DLD1 (cell line): ENCODE data around the gene SMARCD3.

ENCODE experiments used
- in situ Hi-C: cut with HindIII; loops from 2 replicates; pipeline ENCODE4 v1.10.0; 2017; ENCODE audit warnings: low sequenced_read_pairs

The SMARCD3 gene

DNA sequence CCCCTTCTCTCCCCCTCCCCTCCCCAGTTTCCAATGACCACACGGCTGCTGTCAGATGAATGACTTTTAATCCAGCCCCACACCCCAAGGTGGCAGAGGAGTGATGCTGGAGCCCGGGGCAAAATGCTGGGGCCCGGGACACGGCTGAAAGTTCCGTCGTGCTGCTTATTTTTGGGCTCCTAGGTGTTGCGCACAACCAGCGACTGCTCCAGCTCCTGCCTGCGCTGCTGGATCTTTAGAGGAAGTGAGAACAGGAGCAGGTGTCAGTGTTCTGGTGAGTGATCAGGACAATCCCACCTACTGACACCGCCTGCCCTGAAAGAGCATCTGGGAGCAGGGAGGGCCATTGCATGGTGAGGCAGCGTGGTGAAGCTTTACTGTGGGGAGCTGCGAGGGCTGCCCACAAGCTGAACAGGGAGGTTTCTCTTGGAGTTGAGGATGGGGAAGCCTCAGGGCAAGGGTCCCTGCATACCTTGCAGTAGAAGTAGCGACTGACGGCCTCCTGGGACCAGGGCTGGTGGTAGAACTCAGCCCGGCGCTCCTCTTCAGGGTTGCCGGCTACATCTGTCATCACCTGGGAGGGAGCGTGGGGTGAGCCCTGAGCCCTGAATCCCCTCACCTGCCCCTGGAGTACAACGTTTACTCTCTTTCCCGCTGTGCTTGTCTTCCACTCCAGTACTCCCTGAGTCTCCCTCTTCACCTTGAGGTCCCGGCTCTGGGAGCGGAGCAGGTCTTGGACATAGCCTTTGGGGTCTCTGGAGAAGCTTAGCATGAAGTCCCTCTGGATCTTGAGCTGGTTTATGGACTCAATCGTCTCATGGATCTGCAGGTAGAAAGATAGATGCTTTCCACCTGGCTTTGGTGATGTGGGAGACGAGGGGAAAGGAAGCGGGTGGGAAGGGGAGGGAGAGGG lies 9.3 kb downstream of the SMARCD3 start:
- in situ Hi-C loops: no loop called here

DNA sequence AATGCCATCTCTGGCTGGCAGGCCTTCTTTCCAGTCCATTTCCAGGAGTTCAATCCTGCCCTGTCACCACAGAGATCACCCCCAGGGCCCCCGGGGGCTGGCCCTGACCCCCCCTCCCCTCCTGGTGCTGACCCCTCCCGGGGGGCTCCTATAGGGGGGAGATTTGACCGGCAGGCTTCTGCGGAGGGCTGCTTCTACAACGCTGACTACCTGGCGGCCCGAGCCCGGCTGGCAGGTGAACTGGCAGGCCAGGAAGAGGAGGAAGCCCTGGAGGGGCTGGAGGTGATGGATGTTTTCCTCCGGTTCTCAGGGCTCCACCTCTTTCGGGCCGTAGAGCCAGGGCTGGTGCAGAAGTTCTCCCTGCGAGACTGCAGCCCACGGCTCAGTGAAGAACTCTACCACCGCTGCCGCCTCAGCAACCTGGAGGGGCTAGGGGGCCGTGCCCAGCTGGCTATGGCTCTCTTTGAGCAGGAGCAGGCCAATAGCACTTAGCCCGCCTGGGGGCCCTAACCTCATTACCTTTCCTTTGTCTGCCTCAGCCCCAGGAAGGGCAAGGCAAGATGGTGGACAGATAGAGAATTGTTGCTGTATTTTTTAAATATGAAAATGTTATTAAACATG lies 10.2 kb downstream of the SMARCD3 start:
- in situ Hi-C loops: no loop called here

GRCh38 chr7:151237244-151238189 lies 11.0 kb downstream of the SMARCD3 start:
- in situ Hi-C loops: no loop called here

DNA sequence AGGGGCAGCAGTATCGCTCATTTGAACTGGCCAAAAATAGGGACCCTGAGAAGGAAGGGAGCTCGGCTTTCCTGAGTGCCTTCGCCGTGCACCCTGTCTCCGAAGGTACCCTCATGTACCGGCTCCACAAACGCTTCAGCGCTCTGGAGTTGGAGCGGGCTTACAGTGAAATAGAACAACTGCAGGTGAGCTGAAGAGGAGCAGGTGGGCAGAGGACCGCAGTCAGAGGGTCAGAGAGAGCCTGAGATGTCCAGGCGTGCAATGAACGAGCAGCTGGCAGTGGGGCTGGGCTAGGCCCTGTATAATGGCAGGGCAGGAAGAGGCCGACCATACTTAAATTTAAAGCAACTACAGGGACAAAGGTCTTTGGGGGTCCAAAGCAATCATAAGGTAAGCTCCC lies 12.1 kb downstream of the SMARCD3 start:
- in situ Hi-C loops: no loop called here

GRCh38 chr7:151235091-151235787 lies 13.3 kb downstream of the SMARCD3 start:
- in situ Hi-C loops: no loop called here

- in situ Hi-C loops: no loop called here
Observed at GRCh38 chr7:151233804-151234203, 14.7 kb downstream of the SMARCD3 start.

GRCh38 chr7:151232917-151233701 lies 15.4 kb downstream of the SMARCD3 start:
- in situ Hi-C loops: no loop called here

DNA sequence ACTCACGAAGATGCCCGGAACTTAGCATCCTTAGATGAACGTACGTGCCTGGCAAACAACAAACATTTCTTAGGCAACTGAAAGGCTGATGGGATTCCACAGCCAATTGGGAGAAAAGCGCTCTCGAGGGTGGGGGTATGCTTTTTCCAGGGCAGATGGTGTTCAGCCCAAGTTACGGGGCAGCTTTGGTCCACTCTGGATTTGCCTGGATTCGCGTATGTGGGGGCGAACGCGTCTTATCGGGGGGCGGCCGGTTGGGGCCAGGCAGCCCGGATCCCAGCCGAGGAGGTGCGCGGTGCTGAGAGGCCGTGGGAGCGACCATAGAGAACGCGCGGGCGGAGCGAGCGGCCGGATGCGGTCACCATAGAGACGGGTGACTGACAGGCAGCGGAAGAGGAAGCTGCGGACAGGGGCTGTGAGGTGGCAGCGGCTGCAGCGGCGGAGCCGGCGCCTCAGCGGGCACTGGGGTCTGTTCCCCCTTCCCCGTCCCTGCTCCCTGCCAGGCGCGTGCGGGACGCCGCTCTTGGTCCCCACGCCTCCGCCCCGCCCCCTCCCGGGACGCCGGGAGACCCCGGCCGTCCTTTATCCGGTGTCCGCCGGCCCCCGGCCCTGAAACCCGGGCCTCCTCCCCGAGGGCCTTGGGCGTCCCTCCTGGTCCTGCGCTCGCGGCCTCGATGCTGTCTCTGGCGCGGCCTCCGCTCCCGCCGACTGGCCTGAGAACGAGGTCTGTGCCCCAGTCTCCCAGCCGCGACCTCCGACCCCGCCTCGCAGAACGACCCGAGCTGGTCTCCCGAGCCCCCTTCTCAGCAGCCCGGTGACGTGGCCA lies 16.2 kb downstream of the SMARCD3 start, which contains the start of gene CHPF2:
Gene CHPF2, plus strand, starts transcription at position 393 of the 826 bp plus-strand sequence. CDS start 1,529 bp downstream, outside the sequence.
- in situ Hi-C loops: no loop called here

- in situ Hi-C loops: no loop called here
Observed at GRCh38 chr7:151231080-151231479, 17.4 kb downstream of the SMARCD3 start.

- in situ Hi-C loops: loop anchor here (10.0 kb wide), 1 partner anchor 84 kb away; no protein-coding TSS in a partner anchor
Observed at GRCh38 chr7:151229249-151229648, 19.2 kb downstream of the SMARCD3 start.

- in situ Hi-C loops: loop anchor here (10.0 kb wide), 1 partner anchor 83 kb away; no protein-coding TSS in a partner anchor
Observed at GRCh38 chr7:151228024-151228866, 20.2 kb downstream of the SMARCD3 start.

- in situ Hi-C loops: loop anchor here (10.0 kb wide), 1 partner anchor 82 kb away; no protein-coding TSS in a partner anchor
Observed at GRCh38 chr7:151226875-151227782, 21.4 kb downstream of the SMARCD3 start, which contains the start of gene ABCF2. Gene ABCF2, minus strand, starts transcription at chr7:151227205. Its CDS starts 747 bp downstream, at chr7:151226458.

- in situ Hi-C loops: loop anchor here (10.0 kb wide), 1 partner anchor 82 kb away; no protein-coding TSS in a partner anchor
Observed at GRCh38 chr7:151226560-151226874, 22.0 kb downstream of the SMARCD3 start.

GRCh38 chr7:151225948-151226510 lies 22.5 kb downstream of the SMARCD3 start:
- in situ Hi-C loops: loop anchor here (10.0 kb wide), 1 partner anchor 81 kb away; no protein-coding TSS in a partner anchor

- in situ Hi-C loops: loop anchor here (10.0 kb wide), 1 partner anchor 79 kb away; no protein-coding TSS in a partner anchor
Observed at GRCh38 chr7:151223728-151224127, 24.8 kb downstream of the SMARCD3 start.

DNA sequence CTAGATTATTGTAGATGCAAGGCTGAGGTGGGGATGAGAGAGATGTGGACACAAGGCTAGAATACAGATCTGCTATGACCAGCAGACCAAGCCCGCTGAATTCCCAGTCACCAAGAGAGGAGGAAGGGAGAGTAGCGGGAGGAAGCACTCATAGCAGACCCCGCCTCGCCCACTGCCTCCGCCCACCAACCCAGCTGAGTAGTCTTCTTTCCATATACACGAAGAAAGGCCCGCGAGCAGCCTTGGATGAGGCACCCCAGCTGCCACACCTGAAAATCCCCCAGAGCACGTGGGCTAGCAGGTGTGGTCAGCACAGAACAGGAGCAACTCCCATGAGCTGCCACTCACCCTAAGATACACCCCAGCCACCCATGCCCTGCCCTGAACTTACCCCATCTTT lies 30.3 kb downstream of the SMARCD3 start:
- in situ Hi-C loops: no loop called here
